Right ventricle myocardium superior (tissue), 1 donor: ENCODE results near the gene MRPS9. TPM values are rescaled to one million over a fixed set of nuclear protein-coding genes. Genes with fewer than 3 reads are reported as not detected.

Experiments used
- ATAC-seq: fragments of 200-7000 bp; cut with Tn5 transposase; one replicate; pipeline ENCODE4 v1.9.1; 2020; ENCODE audit warnings: mild to moderate bottlenecking; ENCODE audit not compliant: poor library complexity
- DNase-seq: peaks from one replicate; pipeline ENCODE4 v3.0.0-alpha.2; 2020
- intact Hi-C: fragments of 100-400 bp; cut with DNase I; formaldehyde crosslinking; loops from one replicate; pipeline ENCODE4 v1.11.2; 2022
- long read RNA-seq: library from polyadenylated mRNA; unstranded; transcript quantifications from one replicate; pipeline ENCODE4 v2.0.0, GENCODE V29; 2021
- total RNA-seq: library from RNA; stranded (reverse); fragmentation: NEBNext Ultra II Directional; extraction: Animal tissue kit (Norgen Biotek cat#: 25700); gene quantifications from one replicate; pipeline ENCODE4 v1.2.1, GENCODE V29; 2021
- donor health status: DM: no; HTN: yes; CAD: no; lungs with severe emphysema.

MRPS9 gene
- total RNA-seq: 72.4 TPM
- long read RNA-seq, transcript MRPS9-201 (11 exons, 1,500 nt): major isoform, 178 of 182 reads
- long read RNA-seq, partial matches to known transcripts: 2 of 182 reads
- long read RNA-seq, other reads (novel, unspliced or antisense): 2 of 182 reads

- intact Hi-C loops: no loop called here
- DNase-seq (peak; percentile 99), ATAC-seq (peak; percentile 100)
Measured at GRCh38 chr2:105037572-105038382, at the start of gene MRPS9. Gene MRPS9 (plus strand): TSS chr2:105038069. CDS start chr2:105038093, 24 bp downstream.

- DNase-seq: no peak
- no peak for ATAC-seq
- intact Hi-C loops: no loop called here
Measured at GRCh38 chr2:105005181-105005951, 32.5 kb upstream of the MRPS9 start.

GRCh38 chr2:105007367-105007766 is 30.5 kb upstream of the MRPS9 start:
- no peak for DNase-seq
- ATAC-seq: no peak
- intact Hi-C loops: no loop called here

- DNase-seq (no peak), ATAC-seq (no peak)
- intact Hi-C loops: no loop called here
Measured at GRCh38 chr2:105032476-105032875, 5.4 kb upstream of the MRPS9 start.

- intact Hi-C loops: no loop called here
- ATAC-seq (no peak), DNase-seq (no peak)
Measured at GRCh38 chr2:105034170-105034569, 3.7 kb upstream of the MRPS9 start.

GRCh38 chr2:105038383-105039061 is 653 bp downstream of the MRPS9 start:
- ATAC-seq (no peak), DNase-seq (no peak)
- intact Hi-C loops: no loop called here

GRCh38 chr2:105039559-105039958 is 1.7 kb downstream of the MRPS9 start:
- ATAC-seq: no peak
- intact Hi-C loops: no loop called here

GRCh38 chr2:105042189-105042588 is 4.3 kb downstream of the MRPS9 start:
- DNase-seq (no peak), ATAC-seq (no peak)
- intact Hi-C loops: no loop called here

More at GRCh38 chr2:105039559-105039958, 1.7 kb downstream of the MRPS9 start:
- DNase-seq: no peak

GRCh38 chr2:105052773-105053172 is 14.9 kb downstream of the MRPS9 start:
- intact Hi-C loops: no loop called here
- ATAC-seq (peak; percentile 89), DNase-seq (peak; percentile 62)

- DNase-seq (no peak), ATAC-seq (no peak)
- intact Hi-C loops: no loop called here
Measured at GRCh38 chr2:105055613-105056012, 17.7 kb downstream of the MRPS9 start.

- intact Hi-C loops: no loop called here
- no peak for ATAC-seq
- no peak for DNase-seq
Measured at GRCh38 chr2:105056245-105056644, 18.4 kb downstream of the MRPS9 start.

GRCh38 chr2:105057005-105057404 is 19.1 kb downstream of the MRPS9 start:
- DNase-seq: no peak
- intact Hi-C loops: no loop called here
- no peak for ATAC-seq

- ATAC-seq (no peak), DNase-seq (no peak)
- intact Hi-C loops: no loop called here
Measured at GRCh38 chr2:105061560-105061959, 23.7 kb downstream of the MRPS9 start.

- DNase-seq: no peak
- intact Hi-C loops: no loop called here
- ATAC-seq: no peak
Measured at GRCh38 chr2:105062158-105062557, 24.3 kb downstream of the MRPS9 start.

- ATAC-seq: no peak
- intact Hi-C loops: no loop called here
- no peak for DNase-seq
Measured at GRCh38 chr2:105068387-105068786, 30.5 kb downstream of the MRPS9 start.

- DNase-seq (no peak), ATAC-seq (peak; percentile 65)
- intact Hi-C loops: no loop called here
Measured at GRCh38 chr2:105068875-105069274, 31.0 kb downstream of the MRPS9 start.

GRCh38 chr2:105070010-105070865 is 32.4 kb downstream of the MRPS9 start:
- intact Hi-C loops: no loop called here
- DNase-seq (no peak), ATAC-seq (no peak)

- intact Hi-C loops: no loop called here
- DNase-seq (no peak), ATAC-seq (no peak)
Measured at GRCh38 chr2:105071379-105071778, 33.5 kb downstream of the MRPS9 start.
